Measurements from ENCODE around the gene RASA1. TPM values are rescaled to one million over a fixed set of nuclear protein-coding genes. Genes with fewer than 3 reads are reported as not detected.

Gene RASA1
- total RNA-seq, 1 donor from 2014 or later, result 55.1 TPM

DNA sequence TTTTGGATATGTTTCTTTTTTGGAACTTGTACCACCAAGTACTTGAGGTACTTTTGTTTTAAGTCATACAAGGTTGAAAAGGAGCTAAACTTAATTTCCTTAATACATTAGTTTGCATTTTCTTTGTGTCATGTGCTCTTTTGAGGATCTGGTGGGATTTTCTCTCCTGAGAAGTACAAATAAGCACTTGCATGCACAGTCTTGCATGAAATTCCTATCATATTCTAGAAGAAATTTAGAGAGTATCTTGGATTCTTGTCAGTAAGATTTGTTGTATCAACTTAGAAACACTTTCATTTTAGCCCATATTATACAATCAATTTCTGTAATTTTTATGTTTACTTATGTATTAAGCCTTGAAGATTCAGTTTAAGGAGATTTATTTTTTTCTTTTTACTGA lies 80.2 kb downstream of the RASA1 start:
- Mint-ChIP-seq H3K4me3 (ENCODE audit: unreplicated experiment) (no peak overlapping the region), H3K36me3 (ENCODE audit: unreplicated experiment) (peaks cover 4% of the 10 kb centered on the region), H3K4me1 (ENCODE audit: low read depth, unreplicated experiment) (no peaks in the 10 kb centered on the region), H3K9me3 (ENCODE audit: unreplicated experiment) (no peaks in the 10 kb centered on the region), H3K27me3 (ENCODE audit: unreplicated experiment) (no peaks in the 10 kb centered on the region), H3K27ac (ENCODE audit: unreplicated experiment) (no peak overlapping the region)
- no peak for DNase-seq
- TF ChIP-seq, protein P1, sequence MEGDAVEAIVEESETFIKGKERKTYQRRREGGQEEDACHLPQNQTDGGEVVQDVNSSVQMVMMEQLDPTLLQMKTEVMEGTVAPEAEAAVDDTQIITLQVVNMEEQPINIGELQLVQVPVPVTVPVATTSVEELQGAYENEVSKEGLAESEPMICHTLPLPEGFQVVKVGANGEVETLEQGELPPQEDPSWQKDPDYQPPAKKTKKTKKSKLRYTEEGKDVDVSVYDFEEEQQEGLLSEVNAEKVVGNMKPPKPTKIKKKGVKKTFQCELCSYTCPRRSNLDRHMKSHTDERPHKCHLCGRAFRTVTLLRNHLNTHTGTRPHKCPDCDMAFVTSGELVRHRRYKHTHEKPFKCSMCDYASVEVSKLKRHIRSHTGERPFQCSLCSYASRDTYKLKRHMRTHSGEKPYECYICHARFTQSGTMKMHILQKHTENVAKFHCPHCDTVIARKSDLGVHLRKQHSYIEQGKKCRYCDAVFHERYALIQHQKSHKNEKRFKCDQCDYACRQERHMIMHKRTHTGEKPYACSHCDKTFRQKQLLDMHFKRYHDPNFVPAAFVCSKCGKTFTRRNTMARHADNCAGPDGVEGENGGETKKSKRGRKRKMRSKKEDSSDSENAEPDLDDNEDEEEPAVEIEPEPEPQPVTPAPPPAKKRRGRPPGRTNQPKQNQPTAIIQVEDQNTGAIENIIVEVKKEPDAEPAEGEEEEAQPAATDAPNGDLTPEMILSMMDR (IDR thresholded peaks at IDR 0.05; ENCODE audit: partially characterized antibody, unreplicated experiment), result no peak

DNA sequence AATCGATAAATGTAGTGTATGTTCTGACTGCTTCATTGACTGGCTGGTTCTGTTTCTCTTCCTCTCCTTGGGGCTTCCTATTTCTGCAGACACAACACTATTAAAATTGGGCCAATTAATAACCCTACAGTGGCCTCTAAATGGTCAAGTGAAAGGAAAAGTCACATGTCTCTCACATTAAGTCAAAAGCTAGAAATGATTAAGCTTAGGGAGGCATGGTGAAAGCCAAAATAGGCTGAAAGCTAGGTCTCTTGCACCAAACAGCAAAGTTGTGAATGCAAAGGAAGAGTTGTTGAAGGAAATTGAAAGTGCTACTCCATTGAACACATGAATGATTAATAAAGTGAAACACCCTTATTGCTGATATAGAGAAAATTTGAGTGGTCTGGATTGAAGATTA lies 86.8 kb downstream of the RASA1 start:
- Mint-ChIP-seq H3K4me1 (ENCODE audit: low read depth, unreplicated experiment) (no peaks in the 10 kb centered on the region), H3K27me3 (ENCODE audit: unreplicated experiment) (no peaks in the 10 kb centered on the region), H3K27ac (ENCODE audit: unreplicated experiment) (no peak overlapping the region), H3K36me3 (ENCODE audit: unreplicated experiment) (peaks cover 14% of the 10 kb centered on the region), H3K9me3 (ENCODE audit: unreplicated experiment) (no peaks in the 10 kb centered on the region), H3K4me3 (ENCODE audit: unreplicated experiment) (no peak overlapping the region)
- DNase-seq, result no peak
- TF ChIP-seq, protein P1 (IDR thresholded peaks at IDR 0.05; ENCODE audit: partially characterized antibody, unreplicated experiment), result no peak

DNA sequence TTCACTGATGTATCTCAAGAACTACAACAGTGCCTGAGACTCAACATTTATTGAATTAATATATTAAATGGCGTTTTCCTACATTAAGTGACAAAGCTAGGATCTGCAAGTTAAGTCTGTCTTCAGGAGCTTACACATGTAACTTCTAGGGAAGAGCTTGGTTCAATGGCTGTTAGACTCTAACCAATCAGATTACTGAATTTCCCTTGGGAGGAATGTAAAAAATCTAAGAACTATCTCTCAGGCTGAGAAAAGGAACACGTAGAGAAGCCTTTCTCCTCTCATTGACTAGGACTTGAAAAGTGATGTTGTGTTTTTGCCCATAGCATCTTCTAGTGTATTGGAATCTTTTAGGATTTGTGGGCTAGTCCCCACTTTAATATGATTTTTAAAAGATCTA lies 91.4 kb downstream of the RASA1 start:
- TF ChIP-seq, protein P1 (IDR thresholded peaks at IDR 0.05; ENCODE audit: partially characterized antibody, unreplicated experiment), result no peak
- Mint-ChIP-seq H3K9me3 (ENCODE audit: unreplicated experiment) (no peaks in the 10 kb centered on the region), H3K4me3 (ENCODE audit: unreplicated experiment) (no peak overlapping the region), H3K4me1 (ENCODE audit: low read depth, unreplicated experiment) (no peaks in the 10 kb centered on the region), H3K27ac (ENCODE audit: unreplicated experiment) (no peak overlapping the region), H3K27me3 (ENCODE audit: unreplicated experiment) (no peaks in the 10 kb centered on the region), H3K36me3 (ENCODE audit: unreplicated experiment) (peaks cover 7% of the 10 kb centered on the region)
- DNase-seq, result no peak

DNA sequence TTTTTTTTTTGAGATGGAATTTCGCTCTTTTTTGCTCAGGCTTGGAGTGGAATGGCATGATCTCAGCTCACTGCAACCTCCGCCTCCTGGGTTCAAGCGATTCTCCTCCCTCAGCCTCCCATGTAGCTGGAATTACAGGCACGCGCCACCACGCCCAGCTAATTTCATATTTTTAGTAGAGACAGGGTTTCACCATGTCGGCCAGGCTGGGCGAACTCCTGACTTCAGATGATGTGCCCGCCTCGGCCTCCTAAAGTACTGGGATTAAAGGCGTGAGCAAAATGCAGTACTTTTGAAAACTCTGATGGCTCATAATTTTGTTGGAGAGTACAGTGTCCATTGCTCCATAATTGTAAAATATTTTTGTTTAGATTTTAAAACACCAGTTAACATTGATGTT lies 92.4 kb downstream of the RASA1 start:
- H3K36me3 Mint-ChIP-seq (ENCODE audit: unreplicated experiment), result peaks cover 7% of the 10 kb centered on the region
- no peak overlapping the region for H3K27ac Mint-ChIP-seq (ENCODE audit: unreplicated experiment)
- H3K9me3 Mint-ChIP-seq (ENCODE audit: unreplicated experiment), result no peaks in the 10 kb centered on the region
- H3K4me1 Mint-ChIP-seq (ENCODE audit: low read depth, unreplicated experiment), result no peaks in the 10 kb centered on the region
- no peak overlapping the region for H3K4me3 Mint-ChIP-seq (ENCODE audit: unreplicated experiment)
- TF ChIP-seq, protein P1 (IDR thresholded peaks at IDR 0.05; ENCODE audit: partially characterized antibody, unreplicated experiment), result no peak
- DNase-seq, result no peak
- no peaks in the 10 kb centered on the region for H3K27me3 Mint-ChIP-seq (ENCODE audit: unreplicated experiment)

DNA sequence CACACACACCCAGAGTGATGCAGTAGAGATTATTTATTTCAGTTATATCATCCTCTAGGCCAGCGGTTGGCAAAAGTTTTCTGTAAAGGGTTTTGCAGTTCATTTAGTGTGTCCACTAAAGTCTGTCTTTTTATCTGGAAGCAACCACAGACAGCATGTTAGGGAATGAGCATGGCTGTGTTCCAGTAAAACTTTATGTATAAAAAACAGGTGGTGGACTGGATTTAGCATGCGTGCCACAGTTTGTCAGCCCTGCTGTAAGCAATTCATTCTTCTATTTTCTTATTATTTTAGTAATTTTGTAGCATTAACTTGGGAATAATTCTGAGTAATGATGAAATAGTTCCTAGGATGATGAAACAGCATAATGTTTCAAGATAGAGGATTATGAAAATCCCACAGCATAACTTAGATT lies 93.4 kb downstream of the RASA1 start:
- no peak overlapping the region for H3K27ac Mint-ChIP-seq (ENCODE audit: unreplicated experiment)
- DNase-seq, result no peak
- H3K4me1 Mint-ChIP-seq (ENCODE audit: low read depth, unreplicated experiment), result no peaks in the 10 kb centered on the region
- no peak overlapping the region for H3K4me3 Mint-ChIP-seq (ENCODE audit: unreplicated experiment)
- no peaks in the 10 kb centered on the region for H3K27me3 Mint-ChIP-seq (ENCODE audit: unreplicated experiment)
- no peaks in the 10 kb centered on the region for H3K36me3 Mint-ChIP-seq (ENCODE audit: unreplicated experiment)
- no peaks in the 10 kb centered on the region for H3K9me3 Mint-ChIP-seq (ENCODE audit: unreplicated experiment)
- TF ChIP-seq, protein P1 (IDR thresholded peaks at IDR 0.05; ENCODE audit: partially characterized antibody, unreplicated experiment), result no peak

Data from glutamatergic neuron (in vitro differentiated cells).